Suppressor macrophage (primary cell): ENCODE results near the gene PRR5L.
A peak's percentile ranks its signal among the peaks of the same experiment; 100 is the strongest.

ENCODE experiments used
- DNase-seq, 4 experiments: peaks; one replicate each; pipeline ENCODE4 v3.0.0-alpha.2; 2020 to 2022

Gene PRR5L

DNA sequence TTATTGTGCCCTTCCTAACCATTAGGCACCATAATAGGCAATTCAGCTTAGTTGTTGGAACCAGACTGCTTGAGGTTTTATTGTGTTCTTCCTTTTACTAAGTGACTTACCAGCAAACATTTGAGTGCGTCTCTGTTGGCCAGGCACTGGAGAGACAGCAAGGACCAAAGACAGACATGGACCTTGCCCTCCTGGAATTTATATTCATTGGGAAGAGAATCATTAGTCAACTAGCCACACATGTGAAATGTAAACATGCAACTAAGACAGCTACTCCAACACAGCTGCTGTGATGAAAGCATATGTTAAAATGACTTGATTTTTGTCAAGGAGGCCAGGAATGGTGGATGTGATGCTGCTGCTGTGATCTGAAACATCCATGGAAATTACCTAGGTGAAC, 107.6 kb downstream of the PRR5L start:
- no peak for DNase-seq

DNA sequence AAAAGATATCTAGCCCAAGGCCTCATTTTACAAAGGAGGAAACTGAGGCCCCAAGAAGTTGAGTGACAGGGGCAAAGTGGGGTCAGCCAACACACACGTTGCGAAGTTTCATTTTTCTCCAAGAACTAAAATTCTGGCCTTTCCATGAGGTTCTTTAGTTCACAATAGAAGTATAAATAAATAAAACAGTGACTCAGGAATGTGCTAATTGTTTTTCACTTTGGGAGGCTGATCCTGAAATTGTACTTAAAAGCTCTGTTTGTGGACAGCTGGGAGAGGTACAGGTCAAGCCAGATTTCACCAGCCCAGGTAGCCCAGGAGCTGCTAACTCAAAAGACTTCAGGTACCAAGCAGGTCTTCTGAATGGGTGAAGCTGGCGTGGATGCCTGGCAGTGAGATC, 108.7 kb downstream of the PRR5L start:
- DNase-seq, result no peak

DNA sequence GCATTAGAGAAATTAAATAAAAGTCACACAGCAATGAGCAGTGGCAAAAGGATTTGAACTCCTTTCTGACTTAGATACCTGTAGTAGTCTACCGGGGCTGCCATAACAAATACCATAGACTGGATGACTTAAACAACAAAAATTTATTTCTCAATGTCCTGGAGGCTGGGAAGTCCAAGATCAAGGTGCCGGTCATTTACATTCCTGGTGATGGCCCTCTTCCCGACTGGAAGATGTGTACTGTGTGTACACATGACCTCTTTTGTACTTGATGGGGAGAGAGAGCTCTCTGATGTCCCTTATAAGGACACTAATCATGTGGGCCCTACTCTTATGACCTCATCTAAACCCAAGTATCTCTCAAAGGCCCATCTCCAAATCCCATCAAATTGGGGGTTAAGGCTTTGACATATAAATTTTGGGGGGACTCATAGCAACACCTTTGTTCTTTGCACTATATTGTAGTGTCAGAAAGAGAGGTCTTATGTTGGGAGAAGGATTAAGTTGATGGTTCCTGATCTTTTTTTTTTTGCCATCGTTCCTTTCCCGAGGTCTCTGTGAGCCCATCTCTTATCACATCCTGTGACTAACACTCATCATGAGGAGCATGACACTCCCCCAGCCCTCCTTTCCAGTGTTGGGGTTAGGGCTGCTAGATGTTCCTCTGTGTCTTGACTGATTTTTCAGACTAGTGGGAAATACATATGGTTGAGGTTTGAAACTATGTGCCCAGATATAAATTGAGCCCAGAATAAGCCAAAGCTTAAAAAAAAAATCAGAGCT, 109.7 kb downstream of the PRR5L start:
- peak in 1 of 4 experiments; percentile 39 for DNase-seq

DNA sequence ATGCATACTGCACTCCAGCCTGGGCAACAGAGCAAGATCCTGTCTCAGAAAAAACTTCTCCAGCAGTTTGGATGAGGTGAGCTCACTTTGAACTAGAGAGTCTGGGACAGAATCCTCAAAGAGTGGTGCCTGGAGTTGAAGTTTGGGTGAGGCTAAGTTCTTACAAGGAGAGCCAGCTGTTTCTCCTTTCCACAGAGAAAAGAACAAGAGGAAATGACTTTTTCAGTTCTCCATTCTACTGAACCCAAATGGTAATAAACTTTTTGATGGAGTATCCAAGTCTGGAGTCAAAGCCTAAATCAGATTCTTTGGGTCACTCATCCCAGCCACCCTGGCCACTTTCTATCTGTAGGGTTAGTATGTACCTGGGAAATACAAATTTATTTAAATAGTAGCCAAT, 111.3 kb downstream of the PRR5L start:
- DNase-seq, result peak in 3 of 4 experiments; percentile 28 to 71 (median 60)

DNA sequence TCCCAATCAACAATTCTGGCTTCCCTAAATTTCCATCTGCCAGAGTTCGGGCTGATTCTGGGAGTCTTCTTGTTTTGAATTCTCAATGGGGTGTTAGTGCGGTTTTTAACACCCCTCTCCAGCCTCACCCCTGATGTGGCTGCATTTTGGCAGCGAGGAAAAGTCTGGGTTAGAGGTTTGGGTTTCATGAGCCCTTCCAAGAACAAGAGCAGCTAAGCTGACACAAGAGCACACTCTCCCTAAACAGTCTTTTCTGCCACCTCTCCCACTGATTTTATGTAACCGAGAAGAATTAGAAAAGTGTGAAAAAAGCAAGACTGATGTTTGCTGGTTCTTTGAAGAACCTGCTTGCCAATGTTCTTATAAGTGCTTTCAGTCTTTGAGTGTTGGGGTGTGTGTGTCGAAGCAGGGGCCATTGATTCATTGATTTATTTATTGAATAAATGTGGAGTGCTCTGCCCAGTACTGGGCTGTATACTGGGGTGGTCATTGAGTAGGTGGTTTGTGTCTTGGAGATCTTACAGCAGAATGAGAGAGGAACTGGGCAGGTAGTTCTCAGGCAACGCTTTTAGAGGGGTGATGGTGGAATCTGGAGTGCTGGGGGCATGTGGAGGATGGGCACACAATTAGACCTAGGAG, 112.5 kb downstream of the PRR5L start:
- DNase-seq, result no peak

DNA sequence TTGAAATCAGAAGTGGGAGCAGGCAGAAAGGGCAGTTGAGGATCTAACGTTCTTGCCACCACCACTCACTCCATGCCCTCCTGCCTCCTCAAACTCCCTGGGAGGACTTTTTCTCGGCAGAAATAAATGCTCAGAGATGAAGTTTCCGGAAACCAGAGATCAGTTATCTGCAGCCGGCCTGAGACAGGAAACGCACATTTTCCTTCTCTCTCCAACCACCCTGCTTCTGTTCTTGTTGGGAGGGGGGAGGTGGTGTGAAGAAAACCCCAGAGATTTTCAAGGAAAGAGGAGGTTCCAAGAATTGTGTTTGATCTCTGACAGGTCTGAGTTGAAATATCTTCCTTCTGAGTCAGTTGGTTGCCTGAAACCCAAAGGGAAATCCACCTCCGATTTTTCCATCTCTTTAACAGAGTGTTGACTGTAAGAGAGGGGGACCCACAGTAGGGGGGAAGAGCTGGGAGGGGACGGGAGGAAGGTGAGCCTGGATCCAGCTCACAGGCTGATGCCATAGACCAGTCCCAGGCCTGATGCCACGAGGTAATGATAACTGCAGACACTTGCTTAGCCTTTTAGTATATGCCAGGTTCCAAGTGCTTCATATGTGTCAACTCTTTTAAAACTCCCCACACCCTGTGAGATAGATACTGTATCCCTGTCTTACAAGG, 113.2 kb downstream of the PRR5L start:
- peak in 3 of 4 experiments; percentile 27 to 31 (median 29) for DNase-seq

DNA sequence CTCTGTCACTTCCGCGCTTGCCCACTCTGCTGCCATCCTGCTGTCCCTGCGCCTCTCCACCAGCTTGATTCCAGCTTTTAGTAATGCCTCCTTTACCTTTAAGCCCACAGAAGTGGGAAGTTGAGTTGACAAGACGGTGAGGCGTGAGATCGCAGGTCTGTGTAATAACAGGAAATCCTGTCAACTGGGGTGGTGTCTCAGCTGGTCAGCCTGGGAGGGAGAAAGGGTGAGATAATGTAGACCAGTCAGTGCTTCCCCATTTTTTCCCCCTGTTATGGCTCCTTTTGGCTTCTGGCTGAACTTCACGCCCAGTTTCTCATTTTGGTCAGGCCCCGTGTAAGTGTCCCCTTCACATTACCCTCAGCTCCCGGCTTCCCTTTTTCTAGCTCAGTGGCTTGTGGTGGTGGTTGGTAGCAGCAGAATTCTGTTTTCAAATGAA, 115.1 kb downstream of the PRR5L start:
- peak; percentile 91 to 97 (median 94) for DNase-seq

DNA sequence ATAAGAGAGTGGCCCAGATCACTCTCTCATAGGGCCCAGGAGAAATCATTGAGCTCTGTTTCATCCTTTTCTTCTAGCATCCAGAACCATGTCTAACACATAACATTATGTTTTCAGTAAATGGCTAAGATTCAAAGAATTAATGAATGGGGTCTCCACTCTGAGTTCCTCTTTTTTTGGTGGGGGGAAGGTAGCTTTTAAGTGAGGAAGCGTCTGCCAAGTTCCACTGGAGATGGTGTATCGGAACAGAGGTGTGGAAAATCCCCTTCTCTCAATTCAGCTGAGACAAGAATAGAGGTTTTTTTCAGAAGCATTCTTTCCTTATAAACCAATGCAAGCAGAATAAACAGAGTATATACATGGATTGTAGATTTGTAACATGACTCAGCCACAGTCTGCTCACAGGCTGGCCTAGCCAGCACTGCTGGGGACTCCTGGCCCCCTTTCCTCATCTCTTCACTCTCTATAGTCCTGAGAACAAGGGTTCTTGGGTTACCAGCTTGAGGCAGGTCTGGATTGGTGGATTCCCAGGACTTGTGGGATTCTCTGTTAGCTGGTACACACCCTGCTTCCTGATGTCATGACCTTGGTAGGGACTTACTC, 116.8 kb downstream of the PRR5L start:
- no peak for DNase-seq

DNA sequence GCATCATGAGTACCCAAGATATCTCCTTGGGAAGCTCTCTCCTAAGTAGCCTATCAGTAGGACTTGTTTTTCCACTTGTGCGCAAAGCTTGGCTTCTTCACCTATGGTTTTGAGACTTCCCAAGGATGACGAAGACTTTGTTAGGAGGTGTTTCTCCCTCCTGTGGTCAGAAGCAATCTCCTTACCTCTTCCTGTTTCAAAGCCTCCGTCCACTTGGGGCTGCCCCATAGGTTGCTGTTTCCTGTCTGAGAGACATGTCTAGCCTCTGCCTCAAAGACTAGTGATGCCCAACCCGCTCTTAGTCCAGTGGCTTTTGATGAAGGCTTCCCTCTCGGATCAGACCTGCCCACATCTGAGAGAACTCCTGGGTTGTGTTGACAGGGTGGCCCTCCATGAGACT, 121.1 kb downstream of the PRR5L start:
- no peak for DNase-seq

DNA sequence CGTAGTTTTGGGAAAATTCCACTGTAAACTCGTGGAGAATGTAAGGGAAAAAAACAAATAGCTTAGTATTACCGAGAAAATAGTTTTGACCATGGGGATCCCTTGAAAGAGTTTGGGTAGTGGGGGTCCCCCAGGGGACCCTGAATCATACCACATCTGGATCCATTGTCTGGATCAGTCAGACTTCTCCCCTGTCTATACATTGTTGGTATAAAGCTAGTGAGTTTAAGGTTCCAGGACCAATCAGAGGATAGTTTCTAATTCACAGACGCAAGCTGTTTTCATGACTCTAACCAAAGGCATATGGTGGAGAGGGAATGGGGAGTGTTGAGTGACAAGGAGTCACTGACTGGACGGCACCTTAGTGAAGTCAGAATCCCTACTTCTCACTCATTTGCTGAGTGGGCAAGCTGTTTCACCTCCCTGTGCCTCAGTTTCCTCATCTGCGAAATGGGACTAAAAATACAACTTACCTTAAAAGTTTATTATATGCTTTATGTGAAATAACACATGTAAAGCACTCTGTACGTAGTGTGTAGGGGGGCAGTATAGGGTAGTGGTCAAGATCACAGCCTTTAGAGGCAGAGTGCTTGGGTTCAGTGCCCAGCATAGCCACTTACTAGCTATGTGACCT, 123.8 kb downstream of the PRR5L start:
- DNase-seq, result no peak

DNA sequence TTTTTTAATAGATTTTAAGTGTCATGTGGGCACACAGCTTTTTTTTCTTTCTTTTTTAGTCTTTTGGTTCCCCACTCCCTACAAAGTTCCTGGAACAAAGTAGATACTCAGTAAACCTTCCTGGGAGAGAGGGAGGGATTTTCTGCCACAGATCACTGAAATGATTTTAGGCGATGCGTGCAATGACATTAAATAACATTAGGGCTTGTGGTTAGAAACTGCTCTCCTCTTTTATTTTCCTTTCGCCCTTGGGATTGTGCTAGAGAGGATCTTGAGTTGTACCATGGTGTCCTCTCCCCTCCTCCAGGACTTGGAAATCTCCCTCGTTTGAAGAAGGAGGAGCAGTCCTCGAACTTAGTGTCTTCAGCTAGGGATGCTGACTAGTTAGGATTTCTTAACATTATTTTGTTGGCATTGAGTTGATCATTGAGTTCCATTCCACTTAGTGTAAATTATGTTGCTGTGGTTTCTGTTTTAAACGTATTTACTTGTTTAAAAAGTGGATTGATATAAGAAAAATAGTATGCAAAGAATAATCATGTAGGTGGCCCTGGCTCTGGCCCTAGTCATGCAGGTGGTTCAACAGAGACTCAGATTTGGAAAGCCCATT, 125.6 kb downstream of the PRR5L start:
- DNase-seq, result no peak

DNA sequence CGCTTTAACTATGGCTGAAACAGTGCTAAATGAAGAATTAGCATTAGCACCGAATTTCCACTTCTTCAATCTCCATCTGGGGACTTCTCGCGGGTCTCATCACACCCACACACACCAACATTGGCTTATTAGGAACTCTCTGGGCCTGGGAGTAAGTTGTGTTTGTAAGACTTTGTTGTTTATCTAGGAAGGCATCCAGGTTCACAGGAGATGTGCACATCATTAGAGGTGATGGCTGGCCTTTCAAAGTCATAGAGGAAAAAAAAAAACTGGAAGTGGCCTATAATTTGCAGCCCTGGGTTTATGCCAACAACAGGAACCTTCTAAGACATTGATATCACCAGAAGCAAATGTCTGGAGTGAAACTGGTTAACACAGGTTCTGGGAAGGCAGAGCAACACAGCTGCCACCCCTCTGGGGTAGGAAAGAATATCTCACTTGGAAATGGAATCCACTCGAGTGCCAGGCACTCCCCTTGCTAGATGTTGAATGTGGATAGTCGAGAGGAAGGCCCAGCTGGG, 129.5 kb downstream of the PRR5L start:
- peak in 3 of 4 experiments; percentile 21 to 54 (median 54) for DNase-seq

DNA sequence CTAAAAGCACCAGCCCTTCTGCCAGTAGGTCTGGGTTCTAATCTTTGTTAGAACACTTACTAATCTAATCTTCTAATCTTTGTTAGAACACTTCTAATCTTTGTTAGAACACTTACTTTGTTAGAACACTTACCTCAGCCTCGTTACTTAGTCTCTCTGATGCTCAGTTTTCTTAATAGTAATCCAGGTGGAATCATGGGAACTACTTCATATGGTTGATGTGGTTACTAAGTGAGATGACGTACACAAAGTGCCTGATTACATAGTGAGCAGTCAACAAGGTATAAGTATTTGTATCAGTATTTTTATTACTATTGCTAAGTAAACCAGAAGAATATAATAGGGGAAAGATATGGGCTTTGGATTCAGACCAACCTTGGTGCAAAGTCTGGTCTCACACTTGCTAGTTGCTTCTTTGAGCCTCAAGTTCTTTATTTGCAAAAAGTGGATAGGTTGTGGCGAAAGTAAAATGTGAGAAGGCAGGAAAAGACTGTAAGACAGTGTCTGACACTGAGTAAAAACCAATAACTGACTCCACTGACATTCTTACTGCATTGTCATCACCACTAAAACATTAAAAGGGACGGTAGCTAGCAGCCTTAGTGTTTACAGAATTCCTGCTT, 130.2 kb downstream of the PRR5L start:
- no peak for DNase-seq

DNA sequence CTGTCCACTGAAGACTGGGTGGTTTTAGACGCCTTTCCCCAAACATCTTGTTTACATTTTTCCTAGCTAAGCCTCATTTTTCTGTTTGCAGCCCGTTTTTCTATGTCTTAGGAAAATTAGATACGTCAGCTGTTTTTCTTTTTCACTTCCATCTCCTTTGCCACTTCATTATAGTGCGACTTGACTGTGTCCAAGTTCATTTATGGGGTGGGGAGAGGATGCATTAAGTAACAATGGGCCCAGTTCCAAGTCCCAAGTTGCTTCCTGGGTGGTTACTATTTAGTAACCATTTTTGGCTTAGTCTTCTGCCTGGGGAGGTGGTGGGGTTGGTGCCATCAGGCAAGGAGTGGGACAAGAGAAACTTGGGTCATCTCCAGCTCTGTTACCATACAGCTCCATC, 131.0 kb downstream of the PRR5L start:
- peak; percentile 31 to 74 (median 49) for DNase-seq

DNA sequence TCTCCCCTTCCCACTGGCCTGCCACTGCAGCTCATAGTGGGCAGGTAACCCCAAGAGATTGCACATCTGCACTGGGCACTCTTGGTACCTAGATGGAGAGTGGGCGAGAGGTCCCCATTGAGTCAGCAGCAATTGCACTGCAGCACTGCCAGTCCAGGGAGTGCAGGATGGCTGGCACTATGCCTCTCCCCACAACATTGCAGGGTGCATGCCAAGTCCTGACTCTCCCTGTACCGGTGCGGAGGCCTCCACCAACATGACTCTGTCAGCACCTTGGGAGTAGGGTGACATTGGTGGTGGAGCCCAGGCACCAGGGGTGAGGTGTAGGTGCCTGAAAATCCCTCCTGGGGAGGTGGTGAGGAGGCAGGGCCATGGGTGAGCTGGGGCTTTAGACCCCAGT, 131.8 kb downstream of the PRR5L start:
- no peak for DNase-seq

DNA sequence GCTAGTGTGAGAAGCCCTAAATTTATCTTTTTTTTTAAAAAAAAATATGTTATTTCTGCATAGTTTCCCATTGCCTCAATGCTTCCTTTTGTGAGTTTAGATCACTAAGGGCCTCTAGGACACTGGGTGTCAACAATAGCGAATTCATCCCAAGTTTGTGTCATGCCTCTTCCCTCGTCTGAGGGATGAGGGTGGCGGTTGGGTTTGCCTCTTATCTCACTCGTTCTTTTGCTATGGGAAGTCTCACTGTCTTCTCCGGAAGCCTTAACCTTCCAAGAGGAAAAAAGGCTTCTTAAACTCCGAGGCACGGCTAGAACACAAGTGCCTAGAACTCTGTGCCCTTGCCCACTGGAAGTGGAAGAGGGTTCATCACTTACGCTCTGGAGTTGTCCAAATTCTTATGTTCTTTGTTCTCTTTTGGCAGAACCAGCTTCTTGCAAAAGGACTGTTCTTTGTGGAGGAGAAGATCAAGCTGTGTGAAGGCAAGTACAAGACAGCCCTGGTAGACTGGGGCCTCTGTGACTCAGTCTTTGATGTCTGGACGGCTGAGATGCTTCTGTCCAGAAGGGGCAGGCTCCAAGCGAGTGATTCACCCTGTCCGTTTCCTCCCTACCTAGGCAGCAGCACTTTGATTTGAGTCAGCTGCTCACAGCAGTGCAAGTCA, 135.5 kb downstream of the PRR5L start:
- DNase-seq, result peak; percentile 30 to 68 (median 45)

DNA sequence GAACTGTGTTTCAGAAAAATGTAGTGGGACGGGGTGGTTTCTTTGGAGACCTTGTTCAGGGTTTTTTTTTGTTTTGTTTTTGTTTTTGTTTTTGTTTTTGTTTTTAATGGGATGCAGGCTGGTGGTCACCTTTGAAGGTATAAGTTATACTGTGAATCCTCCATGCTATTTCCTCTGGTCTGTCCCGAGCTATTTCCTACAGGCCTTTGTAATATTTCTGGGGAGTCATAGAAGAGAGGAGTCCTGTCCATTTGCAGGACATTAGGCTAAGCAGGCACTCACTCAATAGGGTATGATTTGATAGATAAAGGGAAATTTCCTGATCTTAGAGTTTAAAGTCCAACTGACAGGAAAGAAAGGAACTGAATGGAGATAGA, 136.0 kb downstream of the PRR5L start:
- no peak for DNase-seq

DNA sequence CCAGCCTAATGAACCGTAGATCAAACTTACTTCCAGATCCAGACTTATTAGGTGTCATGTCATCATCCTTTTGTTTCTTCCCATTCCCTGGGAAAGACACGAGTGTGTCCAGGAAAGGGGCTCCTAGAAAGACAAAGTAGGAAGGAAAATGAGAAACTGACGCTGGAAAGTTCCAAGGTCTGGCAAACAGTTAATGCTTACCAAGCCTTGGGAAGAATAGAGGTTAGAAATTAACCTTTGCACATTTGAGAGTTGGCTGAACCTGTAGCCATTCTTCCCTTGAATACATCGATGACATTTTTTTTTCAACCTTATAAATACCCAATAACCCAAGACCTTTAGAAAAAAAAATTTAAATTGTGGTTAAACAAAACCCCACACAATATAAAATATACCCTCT, 136.7 kb downstream of the PRR5L start:
- no peak for DNase-seq

DNA sequence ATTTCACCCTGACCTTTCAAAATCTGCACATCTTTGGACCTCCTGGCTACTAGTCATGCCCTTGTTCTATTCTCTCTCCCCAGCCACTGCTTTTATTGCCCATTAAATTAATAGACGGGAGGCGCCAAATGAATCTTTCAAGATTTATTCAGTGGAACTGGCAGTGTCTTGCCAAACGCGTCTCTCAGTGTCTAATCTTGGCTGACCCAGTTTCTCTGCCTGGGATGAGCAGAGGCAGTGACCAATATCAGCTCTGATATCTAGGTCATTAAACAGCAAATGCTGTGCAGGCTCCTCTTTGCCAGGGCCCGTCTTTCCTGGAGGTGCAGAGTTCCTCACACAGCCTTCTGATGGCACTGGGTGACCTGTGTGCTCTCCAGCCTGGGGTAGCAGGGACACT, 140.0 kb downstream of the PRR5L start:
- no peak for DNase-seq

DNA sequence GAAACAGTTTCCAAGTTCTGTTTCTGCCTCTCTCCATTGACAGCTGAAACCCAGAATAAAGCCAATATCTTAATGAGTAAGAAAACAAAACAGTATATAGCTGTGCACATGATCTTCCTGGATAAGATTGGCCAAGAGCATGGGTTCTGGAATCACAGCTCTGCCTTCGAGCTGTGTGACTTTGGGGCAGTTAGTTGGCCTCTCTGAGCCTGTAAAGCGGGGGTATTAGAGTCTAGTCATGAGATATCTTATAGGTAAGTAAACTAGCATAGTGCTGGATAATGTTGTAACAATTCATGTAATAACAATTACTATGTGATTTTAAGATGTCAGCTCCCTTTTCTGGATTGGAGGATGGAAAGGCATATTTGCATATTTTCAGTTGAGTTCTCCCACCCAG, 140.5 kb downstream of the PRR5L start:
- DNase-seq, result no peak

DNA sequence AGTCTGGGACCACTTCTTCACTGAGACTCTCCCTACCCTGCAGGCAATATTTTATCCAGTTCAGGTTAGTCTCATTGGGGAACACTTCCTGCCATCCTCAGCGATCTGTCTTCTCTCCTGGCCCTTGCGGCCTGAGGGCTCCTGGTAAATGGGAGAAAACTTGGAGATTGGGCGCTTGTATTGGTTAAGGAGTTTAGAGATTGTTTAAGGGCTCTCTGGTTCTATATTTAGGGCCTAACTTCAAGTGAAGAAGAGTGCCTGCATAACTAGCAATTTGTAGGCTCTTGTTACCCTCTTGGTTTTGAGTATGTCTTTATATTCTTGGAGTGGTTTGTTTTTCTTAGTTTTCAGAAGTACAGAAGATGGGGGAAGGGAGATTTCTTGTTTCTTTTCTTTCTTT, 141.3 kb downstream of the PRR5L start:
- DNase-seq, result no peak
